HFFc6 (cell line): ENCODE results near the gene MTCL1. TPM values are rescaled to one million over a fixed set of nuclear protein-coding genes. Genes with fewer than 3 reads are reported as not detected.

ENCODE experiments used
- DNase-seq: peaks from one replicate; pipeline ENCODE4 v3.0.0-alpha.2; 2018
- H3K27ac Mint-ChIP-seq: 2 replicates; pipeline ENCODE4 v1.8.0; 2020; ENCODE audit warnings: mild to moderate bottlenecking, mixed read lengths
- H3K27me3 Mint-ChIP-seq: 2 replicates; pipeline ENCODE4 v1.8.0; 2021; ENCODE audit warnings: mild to moderate bottlenecking, moderate library complexity, mixed read lengths; ENCODE audit not compliant: insufficient read depth
- H3K36me3 Mint-ChIP-seq: 2 replicates; pipeline ENCODE4 v1.8.0; 2021; ENCODE audit warnings: low read depth, mixed read lengths
- H3K4me1 Mint-ChIP-seq: 2 replicates; pipeline ENCODE4 v1.8.0; 2020; ENCODE audit warnings: low read depth, mixed read lengths
- H3K4me3 Mint-ChIP-seq: 2 replicates; pipeline ENCODE4 v1.8.0; 2020; ENCODE audit warnings: mild to moderate bottlenecking, moderate library complexity, mixed read lengths
- H3K9me3 Mint-ChIP-seq: 2 replicates; pipeline ENCODE4 v1.8.0; 2020; ENCODE audit warnings: mild to moderate bottlenecking, mixed read lengths
- total RNA-seq, 6 experiments: library from RNA; stranded (reverse); fragmentation: NEBNext Ultra II Directional; extraction: Animal tissue kit (Norgen Biotek cat#: 25700); gene quantifications; 2 replicates in 1 of 6; 3 replicates in 5 of 6; pipeline ENCODE4 v1.2.3, GENCODE V29; 2021
- TF ChIP-seq, protein P1 (sequence below): fragments of 200-600 bp; sonication (generic); IDR thresholded peaks from 2 replicates; pipeline ENCODE4 v1.5.0; 2021; ENCODE audit warnings: antibody characterized with exemption, mild to moderate bottlenecking

The MTCL1 gene
- total RNA-seq, 6 experiments from 2014 or later = 47.2 to 59.7 (median 55.3) TPM

- no peak overlapping the region; the same call in 1 of the 2 replicates for H3K27ac Mint-ChIP-seq
- DNase-seq = no peak
Measured at GRCh38 chr18:8805552-8805951, 100.2 kb downstream of the MTCL1 start.

DNA sequence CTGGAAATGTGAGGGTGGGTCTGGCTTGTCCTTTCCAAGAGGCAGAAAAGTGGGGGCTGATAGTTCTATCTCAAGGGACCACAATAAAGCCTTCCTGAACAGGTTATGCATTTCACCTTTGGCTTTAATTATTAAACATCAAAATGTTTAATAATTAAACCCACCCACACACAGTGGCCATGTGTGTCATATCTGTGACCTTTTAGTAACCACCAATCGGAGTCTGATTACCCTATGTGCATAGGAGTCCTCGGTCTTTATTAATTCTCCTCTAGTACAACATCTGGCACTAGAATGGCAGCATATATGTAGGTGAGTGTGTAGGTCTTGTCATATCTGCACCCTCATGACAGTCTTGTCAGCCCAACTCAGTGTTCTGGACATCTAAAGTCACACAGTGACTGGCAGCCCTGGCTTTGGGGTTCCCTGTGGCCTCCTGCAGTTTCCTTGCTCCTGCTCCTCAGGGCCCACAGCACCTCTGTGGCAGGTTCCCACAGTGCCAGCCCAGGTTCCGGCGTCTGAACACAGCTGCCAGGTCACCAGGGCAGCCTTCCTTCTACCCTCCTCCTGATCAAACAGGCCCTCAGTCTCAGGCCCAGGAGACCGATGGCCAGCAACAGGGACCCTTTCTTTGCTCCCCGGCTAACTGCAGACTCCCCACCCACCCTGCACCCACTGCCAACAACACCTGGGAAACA is 100.9 kb downstream of the MTCL1 start:
- DNase-seq = no peak
- H3K4me1 Mint-ChIP-seq = peaks cover 68% of the 10 kb centered on the region
- TF ChIP-seq, protein P1, sequence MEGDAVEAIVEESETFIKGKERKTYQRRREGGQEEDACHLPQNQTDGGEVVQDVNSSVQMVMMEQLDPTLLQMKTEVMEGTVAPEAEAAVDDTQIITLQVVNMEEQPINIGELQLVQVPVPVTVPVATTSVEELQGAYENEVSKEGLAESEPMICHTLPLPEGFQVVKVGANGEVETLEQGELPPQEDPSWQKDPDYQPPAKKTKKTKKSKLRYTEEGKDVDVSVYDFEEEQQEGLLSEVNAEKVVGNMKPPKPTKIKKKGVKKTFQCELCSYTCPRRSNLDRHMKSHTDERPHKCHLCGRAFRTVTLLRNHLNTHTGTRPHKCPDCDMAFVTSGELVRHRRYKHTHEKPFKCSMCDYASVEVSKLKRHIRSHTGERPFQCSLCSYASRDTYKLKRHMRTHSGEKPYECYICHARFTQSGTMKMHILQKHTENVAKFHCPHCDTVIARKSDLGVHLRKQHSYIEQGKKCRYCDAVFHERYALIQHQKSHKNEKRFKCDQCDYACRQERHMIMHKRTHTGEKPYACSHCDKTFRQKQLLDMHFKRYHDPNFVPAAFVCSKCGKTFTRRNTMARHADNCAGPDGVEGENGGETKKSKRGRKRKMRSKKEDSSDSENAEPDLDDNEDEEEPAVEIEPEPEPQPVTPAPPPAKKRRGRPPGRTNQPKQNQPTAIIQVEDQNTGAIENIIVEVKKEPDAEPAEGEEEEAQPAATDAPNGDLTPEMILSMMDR = no peak
- H3K4me3 Mint-ChIP-seq = no peak overlapping the region
- no peaks in the 10 kb centered on the region; the same call in 1 of the 2 replicates for H3K27me3 Mint-ChIP-seq
- no peaks in the 10 kb centered on the region for H3K9me3 Mint-ChIP-seq
- no peak overlapping the region for H3K27ac Mint-ChIP-seq
- peaks cover 56% of the 10 kb centered on the region for H3K36me3 Mint-ChIP-seq

More at GRCh38 chr18:8805552-8805951, 100.2 kb downstream of the MTCL1 start:
- H3K9me3 Mint-ChIP-seq = no peaks in the 10 kb centered on the region
- H3K27me3 Mint-ChIP-seq = peaks cover 2% of the 10 kb centered on the region
- TF ChIP-seq, protein P1 = no peak
- H3K4me3 Mint-ChIP-seq = no peak overlapping the region
- peaks cover 68% of the 10 kb centered on the region for H3K4me1 Mint-ChIP-seq
- H3K36me3 Mint-ChIP-seq = peaks cover 49% of the 10 kb centered on the region

DNA sequence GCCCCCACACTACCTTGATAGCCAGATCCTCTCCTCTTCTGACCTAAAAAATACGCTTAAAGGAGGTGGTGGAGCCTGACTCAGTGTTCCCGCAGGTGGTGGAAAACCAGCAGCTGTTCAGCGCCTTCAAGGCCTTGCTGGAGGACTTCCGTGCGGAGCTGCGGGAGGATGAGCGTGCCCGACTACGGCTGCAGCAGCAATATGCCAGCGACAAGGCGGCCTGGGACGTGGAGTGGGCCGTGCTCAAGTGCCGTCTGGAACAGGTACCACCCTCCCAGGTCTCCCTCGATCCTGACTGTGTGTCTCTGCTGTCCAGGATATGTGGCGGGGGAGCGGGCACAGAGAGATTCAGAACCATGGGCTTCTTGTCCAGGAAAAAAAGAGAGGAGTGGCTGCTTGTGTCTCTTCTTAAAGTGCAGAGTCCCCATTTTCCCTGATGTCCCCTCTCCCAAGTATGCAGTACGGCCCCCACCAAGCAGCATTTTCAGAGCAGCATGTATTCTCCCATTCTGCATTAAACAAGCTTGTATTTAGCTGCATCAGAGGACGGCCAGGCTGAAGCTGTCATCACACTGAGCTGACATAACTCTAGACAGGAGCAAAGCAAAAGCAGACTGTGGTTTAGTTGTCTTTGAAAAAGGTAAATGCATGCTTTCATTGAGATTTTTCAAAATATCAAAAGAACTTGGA is 101.6 kb downstream of the MTCL1 start:
- peaks cover 57% of the 10 kb centered on the region for H3K36me3 Mint-ChIP-seq
- H3K9me3 Mint-ChIP-seq = no peaks in the 10 kb centered on the region
- H3K4me3 Mint-ChIP-seq = no peak overlapping the region
- H3K27ac Mint-ChIP-seq = no peak overlapping the region; the same call in 1 of the 2 replicates
- DNase-seq = no peak
- peaks cover 68% of the 10 kb centered on the region for H3K4me1 Mint-ChIP-seq
- H3K27me3 Mint-ChIP-seq = no peaks in the 10 kb centered on the region; the same call in 1 of the 2 replicates
- TF ChIP-seq, protein P1 = no peak

DNA sequence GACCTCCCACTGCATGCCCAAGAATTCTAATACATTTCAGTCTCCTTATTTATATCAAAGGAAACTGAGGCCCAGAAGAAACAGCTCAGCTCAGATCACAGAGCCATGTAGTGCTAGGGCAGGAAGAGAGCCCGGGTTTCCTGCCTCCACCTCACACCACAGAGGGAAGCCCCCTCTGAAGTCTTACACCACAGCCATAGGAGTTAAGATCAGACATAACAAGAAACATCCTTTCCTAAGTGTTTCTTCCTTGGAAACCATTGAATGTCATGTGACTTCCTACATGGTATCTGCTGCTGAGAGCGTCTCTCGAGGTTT is 102.1 kb downstream of the MTCL1 start:
- peaks cover 62% of the 10 kb centered on the region for H3K36me3 Mint-ChIP-seq
- H3K4me3 Mint-ChIP-seq = no peak overlapping the region
- no peaks in the 10 kb centered on the region for H3K9me3 Mint-ChIP-seq
- TF ChIP-seq, protein P1 = no peak
- no peaks in the 10 kb centered on the region; the same call in 1 of the 2 replicates for H3K27me3 Mint-ChIP-seq
- no peak for DNase-seq
- peaks cover 68% of the 10 kb centered on the region for H3K4me1 Mint-ChIP-seq
- H3K27ac Mint-ChIP-seq = peak overlapping the region; percentile 9; the same call in 1 of the 2 replicates

- Mint-ChIP-seq H3K27ac (peak overlapping the region; percentile 69), H3K4me1 (peaks cover 68% of the 10 kb centered on the region), H3K27me3 (peaks cover 1% of the 10 kb centered on the region; the same call in 1 of the 2 replicates), H3K36me3 (peaks cover 62% of the 10 kb centered on the region), H3K9me3 (no peaks in the 10 kb centered on the region), H3K4me3 (peak overlapping the region; percentile 40)
- peak; percentile 58 for DNase-seq
- TF ChIP-seq, protein P1 = no peak
Measured at GRCh38 chr18:8808001-8808400, 102.6 kb downstream of the MTCL1 start.
